ENCODE measurements around the gene SLC16A9. TPM values are rescaled to one million over a fixed set of nuclear protein-coding genes. Genes with fewer than 3 reads are reported as not detected.
"Not testable (repeated sequence)": the region's sequence is repeated elsewhere in the genome, so short reads cannot be mapped to it uniquely, and the experiment has no call there.

Gene SLC16A9
- polyA plus RNA-seq, 1 of the 3 experiments (the other 2 are of a cell fraction), result 4.7 TPM

DNA sequence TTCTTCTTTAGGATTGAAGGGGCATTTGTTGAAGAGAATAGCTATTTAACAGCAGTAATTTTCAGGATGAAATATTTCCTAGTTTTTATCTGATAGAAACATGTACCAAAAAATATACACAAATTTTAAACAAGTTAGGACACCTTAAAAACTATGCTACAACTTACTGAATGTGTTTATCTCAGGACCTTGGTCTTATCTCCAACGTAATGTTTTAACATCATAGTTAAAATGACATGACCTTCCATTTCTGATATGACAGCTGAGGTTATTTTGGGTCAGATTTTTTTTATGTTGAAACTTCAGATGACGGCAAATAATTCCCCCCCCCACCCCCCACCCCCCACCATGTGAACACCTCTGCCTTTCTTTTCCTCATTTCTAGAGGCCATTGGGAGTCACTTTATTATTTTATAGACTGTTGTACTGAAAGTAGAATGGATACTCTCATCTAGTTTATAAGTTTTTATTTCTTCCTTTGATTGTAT, 35.6 kb upstream of the SLC16A9 start:
- Histone ChIP-seq H3K9me2 (no peaks in the 10 kb centered on the region), H2AFZ (ENCODE audit: low read depth) (no peak overlapping the region), H4K20me1 (ENCODE audit: insufficient read depth) (no peaks in the 10 kb centered on the region), H3F3A (replicated peaks; ENCODE audit: insufficient read depth) (no peaks in the 10 kb centered on the region), H3K27ac (ENCODE audit: low read depth in 2 of 2, low read length in 1 of 2) (no peak overlapping the region), H3K9ac (no peak overlapping the region), H3K4me3 (ENCODE audit: low read depth in 2 of 2, low read length in 1 of 2) (no peak overlapping the region), H3K4me2 (no peak overlapping the region), H3K4me1 (ENCODE audit: control insufficient read depth in 1 of 2, insufficient read depth in 2 of 2, low read depth in 1 of 2, low read length in 1 of 2) (no peaks in the 10 kb centered on the region), H3K79me2 (ENCODE audit: insufficient read depth) (no peaks in the 10 kb centered on the region), H3K27me3 (ENCODE audit: insufficient read depth) (no peaks in the 10 kb centered on the region; the same call in 1 of the 2 replicates), H3K36me3 (replicated peaks in 1 of 2; ENCODE audit: control insufficient read depth in 1 of 2, insufficient read depth in 2 of 2, low read length in 1 of 2) (no peaks in the 10 kb centered on the region), H3K9me3 (no peaks in the 10 kb centered on the region)
- no peak for DNase-seq
- ChIA-PET CTCF (no interaction called here), POLR2A (no interaction called here)
- TF ChIP-seq, protein P1, sequence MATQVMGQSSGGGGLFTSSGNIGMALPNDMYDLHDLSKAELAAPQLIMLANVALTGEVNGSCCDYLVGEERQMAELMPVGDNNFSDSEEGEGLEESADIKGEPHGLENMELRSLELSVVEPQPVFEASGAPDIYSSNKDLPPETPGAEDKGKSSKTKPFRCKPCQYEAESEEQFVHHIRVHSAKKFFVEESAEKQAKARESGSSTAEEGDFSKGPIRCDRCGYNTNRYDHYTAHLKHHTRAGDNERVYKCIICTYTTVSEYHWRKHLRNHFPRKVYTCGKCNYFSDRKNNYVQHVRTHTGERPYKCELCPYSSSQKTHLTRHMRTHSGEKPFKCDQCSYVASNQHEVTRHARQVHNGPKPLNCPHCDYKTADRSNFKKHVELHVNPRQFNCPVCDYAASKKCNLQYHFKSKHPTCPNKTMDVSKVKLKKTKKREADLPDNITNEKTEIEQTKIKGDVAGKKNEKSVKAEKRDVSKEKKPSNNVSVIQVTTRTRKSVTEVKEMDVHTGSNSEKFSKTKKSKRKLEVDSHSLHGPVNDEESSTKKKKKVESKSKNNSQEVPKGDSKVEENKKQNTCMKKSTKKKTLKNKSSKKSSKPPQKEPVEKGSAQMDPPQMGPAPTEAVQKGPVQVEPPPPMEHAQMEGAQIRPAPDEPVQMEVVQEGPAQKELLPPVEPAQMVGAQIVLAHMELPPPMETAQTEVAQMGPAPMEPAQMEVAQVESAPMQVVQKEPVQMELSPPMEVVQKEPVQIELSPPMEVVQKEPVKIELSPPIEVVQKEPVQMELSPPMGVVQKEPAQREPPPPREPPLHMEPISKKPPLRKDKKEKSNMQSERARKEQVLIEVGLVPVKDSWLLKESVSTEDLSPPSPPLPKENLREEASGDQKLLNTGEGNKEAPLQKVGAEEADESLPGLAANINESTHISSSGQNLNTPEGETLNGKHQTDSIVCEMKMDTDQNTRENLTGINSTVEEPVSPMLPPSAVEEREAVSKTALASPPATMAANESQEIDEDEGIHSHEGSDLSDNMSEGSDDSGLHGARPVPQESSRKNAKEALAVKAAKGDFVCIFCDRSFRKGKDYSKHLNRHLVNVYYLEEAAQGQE (IDR thresholded peaks at IDR 0.05; ENCODE audit: low read depth, low read length), result no peak
- TF ChIP-seq CHD2 (IDR thresholded peaks at IDR 0.05; ENCODE audit: low read length, partially characterized antibody), result no peak
- TF ChIP-seq SMC3 (IDR thresholded peaks at IDR 0.05; ENCODE audit: low read depth, low read length), result no peak
- TF ChIP-seq RCOR1 (IDR thresholded peaks at IDR 0.05; ENCODE audit: low read length), result no peak
- TF ChIP-seq, protein P2, sequence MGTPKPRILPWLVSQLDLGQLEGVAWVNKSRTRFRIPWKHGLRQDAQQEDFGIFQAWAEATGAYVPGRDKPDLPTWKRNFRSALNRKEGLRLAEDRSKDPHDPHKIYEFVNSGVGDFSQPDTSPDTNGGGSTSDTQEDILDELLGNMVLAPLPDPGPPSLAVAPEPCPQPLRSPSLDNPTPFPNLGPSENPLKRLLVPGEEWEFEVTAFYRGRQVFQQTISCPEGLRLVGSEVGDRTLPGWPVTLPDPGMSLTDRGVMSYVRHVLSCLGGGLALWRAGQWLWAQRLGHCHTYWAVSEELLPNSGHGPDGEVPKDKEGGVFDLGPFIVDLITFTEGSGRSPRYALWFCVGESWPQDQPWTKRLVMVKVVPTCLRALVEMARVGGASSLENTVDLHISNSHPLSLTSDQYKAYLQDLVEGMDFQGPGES (IDR thresholded peaks at IDR 0.05; ENCODE audit: low read depth, low read length), result no peak
- no peak for TF ChIP-seq EZH2phosphoT487 (IDR thresholded peaks at IDR 0.05; ENCODE audit: borderline replicate concordance, low read depth)
- TF ChIP-seq FOXM1 (IDR thresholded peaks at IDR 0.05; ENCODE audit: low read depth), result no peak
- TF ChIP-seq, protein P3, sequence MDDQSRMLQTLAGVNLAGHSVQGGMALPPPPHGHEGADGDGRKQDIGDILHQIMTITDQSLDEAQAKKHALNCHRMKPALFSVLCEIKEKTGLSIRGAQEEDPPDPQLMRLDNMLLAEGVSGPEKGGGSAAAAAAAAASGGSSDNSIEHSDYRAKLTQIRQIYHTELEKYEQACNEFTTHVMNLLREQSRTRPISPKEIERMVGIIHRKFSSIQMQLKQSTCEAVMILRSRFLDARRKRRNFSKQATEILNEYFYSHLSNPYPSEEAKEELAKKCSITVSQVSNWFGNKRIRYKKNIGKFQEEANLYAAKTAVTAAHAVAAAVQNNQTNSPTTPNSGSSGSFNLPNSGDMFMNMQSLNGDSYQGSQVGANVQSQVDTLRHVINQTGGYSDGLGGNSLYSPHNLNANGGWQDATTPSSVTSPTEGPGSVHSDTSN (IDR thresholded peaks at IDR 0.05), result no peak
- TF ChIP-seq, protein P4, sequence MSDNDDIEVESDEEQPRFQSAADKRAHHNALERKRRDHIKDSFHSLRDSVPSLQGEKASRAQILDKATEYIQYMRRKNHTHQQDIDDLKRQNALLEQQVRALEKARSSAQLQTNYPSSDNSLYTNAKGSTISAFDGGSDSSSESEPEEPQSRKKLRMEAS (IDR thresholded peaks at IDR 0.05; ENCODE audit: low read depth), result no peak
- TF ChIP-seq, protein P5, sequence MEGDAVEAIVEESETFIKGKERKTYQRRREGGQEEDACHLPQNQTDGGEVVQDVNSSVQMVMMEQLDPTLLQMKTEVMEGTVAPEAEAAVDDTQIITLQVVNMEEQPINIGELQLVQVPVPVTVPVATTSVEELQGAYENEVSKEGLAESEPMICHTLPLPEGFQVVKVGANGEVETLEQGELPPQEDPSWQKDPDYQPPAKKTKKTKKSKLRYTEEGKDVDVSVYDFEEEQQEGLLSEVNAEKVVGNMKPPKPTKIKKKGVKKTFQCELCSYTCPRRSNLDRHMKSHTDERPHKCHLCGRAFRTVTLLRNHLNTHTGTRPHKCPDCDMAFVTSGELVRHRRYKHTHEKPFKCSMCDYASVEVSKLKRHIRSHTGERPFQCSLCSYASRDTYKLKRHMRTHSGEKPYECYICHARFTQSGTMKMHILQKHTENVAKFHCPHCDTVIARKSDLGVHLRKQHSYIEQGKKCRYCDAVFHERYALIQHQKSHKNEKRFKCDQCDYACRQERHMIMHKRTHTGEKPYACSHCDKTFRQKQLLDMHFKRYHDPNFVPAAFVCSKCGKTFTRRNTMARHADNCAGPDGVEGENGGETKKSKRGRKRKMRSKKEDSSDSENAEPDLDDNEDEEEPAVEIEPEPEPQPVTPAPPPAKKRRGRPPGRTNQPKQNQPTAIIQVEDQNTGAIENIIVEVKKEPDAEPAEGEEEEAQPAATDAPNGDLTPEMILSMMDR (IDR thresholded peaks at IDR 0.05), result no peak
- TF ChIP-seq TCF12 (IDR thresholded peaks at IDR 0.05), result no peak
- no peak for TF ChIP-seq FOXJ3 (CRISPR knock-in tag; IDR thresholded peaks at IDR 0.05)
- TF ChIP-seq NFIC (IDR thresholded peaks at IDR 0.05; ENCODE audit: borderline replicate concordance), result no peak
- TF ChIP-seq SIN3A (IDR thresholded peaks at IDR 0.05; ENCODE audit: borderline replicate concordance, low read depth, low read length), result no peak
- TF ChIP-seq POLR2AphosphoS5 (IDR thresholded peaks at IDR 0.05; ENCODE audit: low read depth, low read length), result no peak
- no peak for TF ChIP-seq GATA2 (CRISPR knock-in tag; IDR thresholded peaks at IDR 0.05)
- no peak for TF ChIP-seq ELF1 (IDR thresholded peaks at IDR 0.05)
- 90% methylated on average over 2 of the region's 2 CpGs for WGBS (ENCODE audit: low lambda C conversion rate)

DNA sequence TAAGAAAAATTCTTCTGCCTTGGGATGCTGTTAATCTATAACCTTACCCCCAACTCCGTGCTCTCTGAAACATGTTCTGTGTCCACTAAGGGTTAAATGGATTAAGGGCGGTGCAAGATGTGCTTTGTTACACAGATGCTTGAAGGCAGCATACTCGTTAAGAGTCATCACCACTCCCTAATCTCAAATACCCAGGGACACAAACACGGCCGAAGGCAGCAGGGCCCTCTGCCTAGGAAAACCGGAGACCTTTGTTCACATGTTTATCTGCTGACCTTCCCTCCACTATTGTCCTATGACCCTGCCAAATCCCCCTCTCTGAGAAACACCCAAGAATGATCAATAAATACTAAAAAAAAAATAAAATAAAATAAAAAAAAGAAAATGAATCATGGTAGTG, 35.1 kb upstream of the SLC16A9 start:
- H3K9ac ChIP-seq; H3K27ac ChIP-seq (ENCODE audit: low read depth in 2 of 2, low read length in 1 of 2); H2AFZ ChIP-seq (ENCODE audit: low read depth); H3F3A ChIP-seq (replicated peaks; ENCODE audit: insufficient read depth); H3K9me2 ChIP-seq; H3K27me3 ChIP-seq (ENCODE audit: insufficient read depth); POLR2A ChIA-PET; H3K4me2 ChIP-seq; H3K9me3 ChIP-seq; H3K79me2 ChIP-seq (ENCODE audit: insufficient read depth); H3K4me3 ChIP-seq (ENCODE audit: low read depth in 2 of 2, low read length in 1 of 2); H3K36me3 ChIP-seq (replicated peaks in 1 of 2; ENCODE audit: control insufficient read depth in 1 of 2, insufficient read depth in 2 of 2, low read length in 1 of 2); DNase-seq; H3K4me1 ChIP-seq (ENCODE audit: control insufficient read depth in 1 of 2, insufficient read depth in 2 of 2, low read depth in 1 of 2, low read length in 1 of 2); CTCF ChIA-PET; H4K20me1 ChIP-seq (ENCODE audit: insufficient read depth): not testable (repeated sequence)
- WGBS (ENCODE audit: low lambda C conversion rate), result 56% methylated on average over 6 of the region's 6 CpGs

DNA sequence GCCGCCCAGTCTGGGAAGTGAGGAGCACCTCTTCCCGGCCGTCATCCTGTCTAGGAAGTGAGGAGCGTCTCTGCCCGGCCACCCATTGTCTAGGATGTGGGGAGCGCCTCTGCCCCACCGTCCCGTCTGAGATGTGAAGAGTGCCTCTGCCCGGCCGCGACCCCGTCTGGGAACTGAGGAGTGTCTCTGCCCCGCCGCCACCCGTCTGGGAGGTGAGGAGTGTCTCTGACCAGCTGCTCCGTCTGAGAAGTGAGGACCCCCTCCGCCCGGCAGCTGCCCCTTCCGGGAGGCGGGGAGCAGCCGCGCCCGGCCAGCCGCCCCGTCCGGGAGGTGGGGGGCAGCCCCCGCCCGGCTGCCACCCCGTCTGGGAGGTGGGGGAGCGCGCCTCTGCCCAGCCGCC, 34.5 kb upstream of the SLC16A9 start:
- H3F3A ChIP-seq (replicated peaks; ENCODE audit: insufficient read depth); H3K9me2 ChIP-seq; H3K79me2 ChIP-seq (ENCODE audit: insufficient read depth); H3K4me3 ChIP-seq (ENCODE audit: low read depth in 2 of 2, low read length in 1 of 2); H3K9ac ChIP-seq; H3K27me3 ChIP-seq (ENCODE audit: insufficient read depth); H2AFZ ChIP-seq (ENCODE audit: low read depth); H3K36me3 ChIP-seq (replicated peaks in 1 of 2; ENCODE audit: control insufficient read depth in 1 of 2, insufficient read depth in 2 of 2, low read length in 1 of 2); H3K9me3 ChIP-seq; H3K27ac ChIP-seq (ENCODE audit: low read depth in 2 of 2, low read length in 1 of 2); H3K4me1 ChIP-seq (ENCODE audit: control insufficient read depth in 1 of 2, insufficient read depth in 2 of 2, low read depth in 1 of 2, low read length in 1 of 2); H4K20me1 ChIP-seq (ENCODE audit: insufficient read depth); POLR2A ChIA-PET; CTCF ChIA-PET; H3K4me2 ChIP-seq; DNase-seq: not testable (repeated sequence)
- 82% methylated on average over 17 of the region's 32 CpGs for WGBS (ENCODE audit: low lambda C conversion rate)
